Measurements from ENCODE around the gene LTB4R.

Gene LTB4R

DNA sequence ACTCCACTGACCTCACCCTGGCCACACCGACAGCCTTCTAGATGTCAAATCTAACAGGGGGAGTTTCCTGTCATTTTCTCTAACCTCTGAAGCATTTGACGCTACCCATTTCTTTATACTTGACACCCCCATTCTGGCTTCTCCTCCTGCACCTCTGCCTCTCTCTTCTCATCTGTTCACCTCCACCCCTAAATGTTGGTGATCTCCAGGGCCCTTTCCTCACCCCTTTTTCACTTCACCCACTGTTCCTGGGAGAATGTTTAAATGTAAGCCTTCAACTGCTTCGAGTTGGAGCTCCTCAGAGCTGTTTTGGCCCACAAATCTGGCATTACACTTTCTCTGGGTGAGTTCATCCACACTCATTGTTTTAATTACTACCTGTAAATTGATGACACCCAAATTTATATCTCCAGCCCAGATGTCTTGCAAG is 39.5 kb upstream of the LTB4R start:
- TF ChIP-seq EP300 (IDR thresholded peaks at IDR 0.05; ENCODE audit: borderline replicate concordance): no peak
- no peak for TF ChIP-seq CREB1 (IDR thresholded peaks at IDR 0.05; ENCODE audit: low read depth)
- no peak for TF ChIP-seq TEAD4 (IDR thresholded peaks at IDR 0.05)
- TF ChIP-seq NFIC (IDR thresholded peaks at IDR 0.05): no peak
- no peak for TF ChIP-seq YY1 (IDR thresholded peaks at IDR 0.05; ENCODE audit: low read depth)
- no peak for TF ChIP-seq EGR1 (IDR thresholded peaks at IDR 0.05)
- TF ChIP-seq USF1 (IDR thresholded peaks at IDR 0.05): no peak
- no peak for TF ChIP-seq MAX (IDR thresholded peaks at IDR 0.05)
- TF ChIP-seq FOXM1 (IDR thresholded peaks at IDR 0.05; ENCODE audit: borderline replicate concordance, low read depth): no peak

DNA sequence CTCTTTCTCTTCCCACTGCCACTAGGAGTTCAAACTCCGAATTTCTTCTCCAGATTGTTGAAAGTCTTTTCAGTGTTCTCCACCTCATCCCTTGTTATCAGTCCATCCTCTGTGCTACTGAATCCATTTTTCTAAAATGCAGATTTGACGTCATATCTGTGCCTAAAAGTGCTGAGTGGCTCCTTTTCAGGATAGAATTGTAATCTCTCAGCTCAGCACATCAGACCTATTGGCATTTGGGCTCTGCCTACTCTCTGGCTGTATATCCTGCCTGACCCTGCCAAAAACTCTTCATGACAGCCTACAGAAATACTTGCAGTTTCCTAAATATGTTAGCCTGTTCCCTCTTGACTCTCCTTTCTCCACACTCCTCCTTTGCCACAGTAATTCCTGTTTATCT is 38.8 kb upstream of the LTB4R start:
- TF ChIP-seq ZBTB7A (IDR thresholded peaks at IDR 0.05; ENCODE audit: low read depth) (no peak), USF1 (IDR thresholded peaks at IDR 0.05) (no peak), TAF1 (IDR thresholded peaks at IDR 0.05; ENCODE audit: low read depth) (no peak), CEBPB (IDR thresholded peaks at IDR 0.05) (no peak), MAX (IDR thresholded peaks at IDR 0.05) (no peak), YY1 (IDR thresholded peaks at IDR 0.05; ENCODE audit: low read depth) (no peak)

- no peak for TF ChIP-seq CEBPB (IDR thresholded peaks at IDR 0.05)
- TF ChIP-seq ZBTB7A (IDR thresholded peaks at IDR 0.05; ENCODE audit: low read depth): no peak
- TF ChIP-seq YY1 (IDR thresholded peaks at IDR 0.05; ENCODE audit: low read depth): no peak
- no peak for TF ChIP-seq TCF12 (IDR thresholded peaks at IDR 0.05; ENCODE audit: low read depth)
- no peak for TF ChIP-seq EGR1 (IDR thresholded peaks at IDR 0.05)
- TF ChIP-seq NFIC (IDR thresholded peaks at IDR 0.05): no peak
- no peak for TF ChIP-seq CREB1 (IDR thresholded peaks at IDR 0.05; ENCODE audit: low read depth)
- no peak for TF ChIP-seq RAD21 (IDR thresholded peaks at IDR 0.05; ENCODE audit: low read depth)
- TF ChIP-seq MAX (IDR thresholded peaks at IDR 0.05): no peak
- TF ChIP-seq TAF1 (IDR thresholded peaks at IDR 0.05; ENCODE audit: low read depth): no peak
- no peak for TF ChIP-seq TEAD4 (IDR thresholded peaks at IDR 0.05)
- TF ChIP-seq FOXM1 (IDR thresholded peaks at IDR 0.05; ENCODE audit: borderline replicate concordance, low read depth): no peak
- TF ChIP-seq REST (IDR thresholded peaks at IDR 0.05; ENCODE audit: low read depth): no peak
Observed at GRCh38 chr14:24273422-24273998, 37.8 kb upstream of the LTB4R start.

DNA sequence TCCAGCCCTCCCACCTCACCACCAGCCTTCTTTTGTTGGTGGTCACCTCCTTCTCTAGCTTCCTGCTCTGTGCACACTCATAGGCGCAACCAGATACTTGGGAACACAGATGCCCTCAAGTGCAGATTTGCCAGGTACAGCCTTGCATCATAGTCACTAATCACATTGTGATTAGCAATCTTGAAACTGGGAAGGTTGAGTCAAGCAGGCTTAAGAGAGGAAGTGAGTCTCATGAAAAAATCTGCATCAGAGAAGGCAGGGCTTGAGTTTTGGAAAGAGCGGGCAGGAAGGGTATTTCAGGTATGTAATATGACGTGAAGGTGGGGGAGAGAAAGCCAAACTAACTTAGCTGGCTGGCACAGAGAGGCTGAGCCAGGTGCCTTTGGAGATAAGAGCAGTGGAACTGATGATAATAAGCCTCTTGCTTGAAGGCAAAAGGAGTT is 37.2 kb upstream of the LTB4R start:
- TF ChIP-seq MAX (IDR thresholded peaks at IDR 0.05) (no peak), FOXM1 (IDR thresholded peaks at IDR 0.05; ENCODE audit: borderline replicate concordance, low read depth) (no peak), ZBTB7A (IDR thresholded peaks at IDR 0.05; ENCODE audit: low read depth) (no peak), EP300 (IDR thresholded peaks at IDR 0.05; ENCODE audit: borderline replicate concordance) (no peak), REST (IDR thresholded peaks at IDR 0.05; ENCODE audit: low read depth) (no peak), TAF1 (IDR thresholded peaks at IDR 0.05; ENCODE audit: low read depth) (no peak), NFIC (IDR thresholded peaks at IDR 0.05) (no peak), USF1 (IDR thresholded peaks at IDR 0.05) (no peak)

DNA sequence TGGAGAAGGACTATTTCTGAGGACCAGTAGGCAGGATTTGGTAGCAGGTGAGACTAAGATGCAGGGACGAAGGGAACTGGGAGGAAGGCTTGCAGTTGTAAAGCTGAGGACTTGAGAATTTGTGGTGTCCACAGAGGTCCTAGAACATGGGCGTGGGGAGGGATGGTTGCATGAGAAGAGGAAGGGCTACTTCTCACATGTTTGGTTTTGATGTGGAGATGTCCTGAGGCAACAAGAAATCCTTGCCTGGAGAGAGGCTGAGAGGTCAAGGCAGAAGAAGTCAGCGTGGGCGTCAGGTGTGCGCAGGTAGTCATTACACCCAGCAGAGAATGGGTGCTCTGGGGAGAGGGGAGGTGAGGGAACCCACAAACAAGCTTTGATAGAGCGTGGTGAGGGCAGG is 34.2 kb upstream of the LTB4R start:
- TF ChIP-seq CEBPB (IDR thresholded peaks at IDR 0.05) (no peak), TCF12 (IDR thresholded peaks at IDR 0.05; ENCODE audit: low read depth) (no peak), YY1 (IDR thresholded peaks at IDR 0.05; ENCODE audit: low read depth) (no peak), TAF1 (IDR thresholded peaks at IDR 0.05; ENCODE audit: low read depth) (no peak), NFIC (IDR thresholded peaks at IDR 0.05) (no peak), CREB1 (IDR thresholded peaks at IDR 0.05; ENCODE audit: low read depth) (no peak), RAD21 (IDR thresholded peaks at IDR 0.05; ENCODE audit: low read depth) (no peak), ZBTB7A (IDR thresholded peaks at IDR 0.05; ENCODE audit: low read depth) (no peak), EGR1 (IDR thresholded peaks at IDR 0.05) (no peak), TEAD4 (IDR thresholded peaks at IDR 0.05) (no peak), REST (IDR thresholded peaks at IDR 0.05; ENCODE audit: low read depth) (no peak), FOXM1 (IDR thresholded peaks at IDR 0.05; ENCODE audit: borderline replicate concordance, low read depth) (no peak), MAX (IDR thresholded peaks at IDR 0.05) (no peak)

Measured in Ishikawa (cell line).